ENCODE measurements around the gene DOK5.
A peak's percentile ranks its signal among the peaks of the same experiment; 100 is the strongest.

The DOK5 gene

GRCh38 chr20:54620611-54621010, 145.2 kb downstream of the DOK5 start:
- no peak for DNase-seq

GRCh38 chr20:54622333-54623295, 147.2 kb downstream of the DOK5 start:
- DNase-seq, result no peak

GRCh38 chr20:54623991-54624569, 148.7 kb downstream of the DOK5 start:
- no peak for DNase-seq

GRCh38 chr20:54624706-54625390, 149.5 kb downstream of the DOK5 start:
- no peak for DNase-seq

GRCh38 chr20:54625497-54625896, 150.1 kb downstream of the DOK5 start:
- DNase-seq, result no peak

- DNase-seq, result no peak
These were observed 150.7 kb downstream of the DOK5 start for GRCh38 chr20:54626126-54626525.

GRCh38 chr20:54629632-54630031, 154.2 kb downstream of the DOK5 start:
- DNase-seq, result no peak

- DNase-seq, result no peak
These were observed 155.2 kb downstream of the DOK5 start for GRCh38 chr20:54630582-54630981.

- no peak for DNase-seq
These were observed 155.7 kb downstream of the DOK5 start for GRCh38 chr20:54631059-54631458.

GRCh38 chr20:54633374-54634355, 158.3 kb downstream of the DOK5 start:
- no peak for DNase-seq

- DNase-seq, result no peak
These were observed 161.2 kb downstream of the DOK5 start for GRCh38 chr20:54636575-54636974.

- DNase-seq, result no peak
These were observed 164.5 kb downstream of the DOK5 start for GRCh38 chr20:54639941-54640340.

- no peak for DNase-seq
These were observed 165.4 kb downstream of the DOK5 start for GRCh38 chr20:54640800-54641199.

GRCh38 chr20:54642864-54643667, 167.7 kb downstream of the DOK5 start:
- DNase-seq, result no peak

GRCh38 chr20:54643761-54644160, 168.4 kb downstream of the DOK5 start:
- no peak for DNase-seq

GRCh38 chr20:54645445-54646155, 170.2 kb downstream of the DOK5 start:
- DNase-seq, result no peak

GRCh38 chr20:54646156-54646517, 170.7 kb downstream of the DOK5 start:
- DNase-seq, result no peak

GRCh38 chr20:54648421-54649142, 173.2 kb downstream of the DOK5 start:
- no peak for DNase-seq

- DNase-seq, result peak in 4 of 5 donors; percentile 12 to 49 (median 30)
These were observed 174.1 kb downstream of the DOK5 start for GRCh38 chr20:54649511-54649962.

Data from T-helper 1 cell (primary cell).